ENCODE data around the gene ASIC4. TPM values are rescaled to one million over a fixed set of nuclear protein-coding genes. Genes with fewer than 3 reads are reported as not detected.

Gene ASIC4
- total RNA-seq, 1 donor from 2014 or later, result not detected

DNA sequence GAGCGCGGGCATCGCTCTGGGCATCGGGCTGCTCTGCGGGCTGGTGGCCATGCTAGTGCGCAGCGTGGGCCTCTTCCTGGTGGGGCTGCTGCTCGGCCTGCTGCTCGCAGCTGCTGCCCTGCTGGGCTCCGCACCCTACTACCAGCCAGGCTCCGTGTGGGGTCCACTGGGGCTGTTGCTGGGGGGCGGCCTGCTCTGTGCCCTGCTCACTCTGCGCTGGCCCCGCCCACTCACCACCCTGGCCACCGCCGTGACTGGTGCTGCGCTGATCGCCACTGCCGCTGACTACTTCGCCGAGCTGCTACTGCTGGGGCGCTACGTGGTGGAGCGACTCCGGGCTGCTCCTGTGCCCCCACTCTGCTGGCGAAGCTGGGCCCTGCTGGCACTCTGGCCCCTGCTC lies 33.3 kb downstream of the ASIC4 start:
- Histone ChIP-seq H3K4me3 (ENCODE audit: low read depth, low read length) (no peak overlapping the region), H3K27me3 (ENCODE audit: control insufficient read depth, insufficient read depth, low read length) (peaks cover 1% of the 10 kb centered on the region), H3K36me3 (ENCODE audit: control insufficient read depth, insufficient read depth, low read length) (no peaks in the 10 kb centered on the region)
- no peak for DNase-seq (ENCODE audit: low read depth)
- TF ChIP-seq CTCF (IDR thresholded peaks at IDR 0.05; ENCODE audit: insufficient read depth, low read length, poor library complexity, severe bottlenecking), result no peak

DNA sequence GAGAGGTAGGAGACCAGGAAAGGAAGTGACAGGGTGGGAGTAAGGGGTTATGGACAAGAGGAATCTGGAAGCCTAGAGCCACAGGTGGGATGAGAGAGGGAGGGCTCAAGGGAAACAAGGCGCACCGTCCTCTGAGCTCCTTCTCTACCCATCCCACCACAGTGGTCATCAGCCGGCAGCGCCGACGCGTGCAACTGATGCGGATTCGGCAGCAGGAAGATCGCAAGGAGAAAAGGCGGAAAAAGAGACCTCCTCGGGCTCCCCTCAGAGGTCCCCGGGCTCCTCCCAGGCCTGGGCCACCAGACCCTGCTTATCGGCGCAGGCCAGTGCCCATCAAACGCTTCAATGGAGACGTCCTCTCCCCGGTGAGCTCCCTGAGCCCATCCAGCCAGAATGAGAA lies 34.7 kb downstream of the ASIC4 start:
- no peak for TF ChIP-seq CTCF (IDR thresholded peaks at IDR 0.05; ENCODE audit: insufficient read depth, low read length, poor library complexity, severe bottlenecking)
- no peaks in the 10 kb centered on the region for H3K36me3 ChIP-seq (ENCODE audit: control insufficient read depth, insufficient read depth, low read length)
- DNase-seq (ENCODE audit: low read depth), result no peak
- peaks cover 12% of the 10 kb centered on the region for H3K27me3 ChIP-seq (ENCODE audit: control insufficient read depth, insufficient read depth, low read length)
- no peak overlapping the region for H3K4me3 ChIP-seq (ENCODE audit: low read depth, low read length)

GRCh38 chr2:219549619-219550018 lies 35.3 kb downstream of the ASIC4 start:
- H3K27me3 ChIP-seq (ENCODE audit: control insufficient read depth, insufficient read depth, low read length), result peaks cover 14% of the 10 kb centered on the region
- DNase-seq (ENCODE audit: low read depth), result no peak
- no peak for TF ChIP-seq CTCF (IDR thresholded peaks at IDR 0.05; ENCODE audit: insufficient read depth, low read length, poor library complexity, severe bottlenecking)

GRCh38 chr2:219551441-219552381 lies 37.4 kb downstream of the ASIC4 start:
- no peak for DNase-seq (ENCODE audit: low read depth)
- Histone ChIP-seq H3K36me3 (ENCODE audit: control insufficient read depth, insufficient read depth, low read length) (no peaks in the 10 kb centered on the region), H3K4me3 (ENCODE audit: low read depth, low read length) (peak overlapping the region; percentile 70), H3K27me3 (ENCODE audit: control insufficient read depth, insufficient read depth, low read length) (peaks cover 14% of the 10 kb centered on the region)
- TF ChIP-seq CTCF (IDR thresholded peaks at IDR 0.05; ENCODE audit: insufficient read depth, low read length, poor library complexity, severe bottlenecking), result no peak

More at GRCh38 chr2:219549619-219550018, 35.3 kb downstream of the ASIC4 start:
- Histone ChIP-seq H3K36me3 (ENCODE audit: control insufficient read depth, insufficient read depth, low read length) (no peaks in the 10 kb centered on the region), H3K4me3 (ENCODE audit: low read depth, low read length) (no peak overlapping the region)

DNA sequence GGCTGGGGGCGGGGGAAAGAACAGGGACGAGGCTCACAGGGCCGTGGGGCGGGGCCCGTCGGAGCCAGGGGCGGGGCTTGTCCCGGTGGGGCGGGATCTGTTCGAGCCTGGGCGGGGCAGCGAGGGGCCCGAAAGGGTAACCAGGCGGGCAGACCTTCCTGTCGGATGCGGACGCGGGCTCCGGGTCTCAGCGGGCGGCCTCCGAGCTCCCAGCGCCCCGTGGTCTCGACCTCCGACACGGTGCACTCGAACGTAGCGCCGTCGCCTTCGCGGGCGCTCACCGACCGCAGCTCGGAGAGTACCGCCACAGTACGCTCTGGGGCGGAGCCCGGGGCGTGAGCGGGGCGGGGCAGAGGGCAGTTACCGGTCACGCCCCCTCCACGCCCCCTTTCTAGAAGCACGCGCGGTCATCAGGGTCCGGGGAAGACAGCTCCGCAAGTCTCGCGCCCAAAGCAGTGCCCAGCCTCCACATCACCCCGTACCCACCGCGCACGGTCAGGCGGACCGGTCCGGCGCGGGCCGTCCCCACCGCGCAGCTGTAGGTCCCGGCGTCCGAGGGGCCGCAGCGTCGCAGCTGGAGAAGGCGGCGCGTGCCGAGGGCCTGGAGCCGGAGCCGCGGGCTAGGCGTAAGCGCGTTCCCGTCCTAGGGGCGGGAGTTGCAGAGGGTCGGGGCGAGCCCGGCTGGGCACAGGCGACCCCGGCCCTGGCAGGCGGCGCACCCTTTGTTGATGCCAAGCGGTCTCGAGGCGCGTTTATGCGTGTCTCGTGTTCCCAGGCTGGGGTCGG lies 38.3 kb downstream of the ASIC4 start:
- Histone ChIP-seq H3K4me3 (ENCODE audit: low read depth, low read length) (peak overlapping the region; percentile 70), H3K27me3 (ENCODE audit: control insufficient read depth, insufficient read depth, low read length) (peaks cover 14% of the 10 kb centered on the region), H3K36me3 (ENCODE audit: control insufficient read depth, insufficient read depth, low read length) (no peaks in the 10 kb centered on the region)
- TF ChIP-seq CTCF (IDR thresholded peaks at IDR 0.05; ENCODE audit: insufficient read depth, low read length, poor library complexity, severe bottlenecking), result no peak
- DNase-seq (ENCODE audit: low read depth), result no peak

Data from kidney epithelial cell (primary cell).